ENCODE data around the gene LPIN2. TPM values are rescaled to one million over a fixed set of nuclear protein-coding genes. Genes with fewer than 3 reads are reported as not detected.
A peak's percentile ranks its signal among the peaks of the same experiment; 100 is the strongest.

Gene LPIN2
- total RNA-seq, 1 donor = 48.1 TPM

DNA sequence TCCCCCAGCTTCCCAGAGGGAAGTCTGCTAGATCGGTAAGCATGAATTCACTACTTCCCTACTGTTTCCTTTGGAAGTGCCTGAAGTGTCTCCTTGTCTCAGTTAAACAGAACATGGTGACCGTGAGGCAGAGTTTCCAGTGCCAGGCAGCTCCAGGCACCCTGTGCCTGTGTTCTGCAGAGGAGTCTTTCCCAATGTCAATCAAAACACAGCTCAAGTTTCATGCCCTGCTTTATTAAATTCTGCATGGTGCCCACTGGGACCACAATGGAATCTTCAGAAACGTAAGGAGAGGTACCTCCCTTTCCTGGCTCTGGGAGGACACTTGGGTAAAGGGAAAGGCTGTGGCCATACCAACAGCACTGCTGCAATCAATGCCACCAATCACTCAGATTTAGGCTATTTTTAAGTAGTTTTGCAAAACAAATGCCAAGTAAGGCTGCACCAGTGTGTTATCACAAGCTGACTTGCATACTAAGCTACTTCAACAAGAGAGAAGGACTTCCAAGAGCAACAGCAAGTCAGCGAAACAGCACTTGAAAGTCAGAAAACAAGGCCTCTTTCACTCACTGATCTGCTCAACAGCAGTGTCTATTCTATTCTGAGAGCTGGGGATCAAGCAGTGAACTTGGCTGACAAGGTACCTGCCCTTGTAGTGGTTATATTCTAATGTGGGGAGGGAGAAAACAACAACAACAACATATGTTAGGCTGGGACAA lies 14.9 kb downstream of the LPIN2 start:
- Histone ChIP-seq H4K20me1 (ENCODE audit: insufficient read depth, low read length) (peaks cover 30% of the 10 kb centered on the region), H3K79me2 (ENCODE audit: insufficient read depth, low read length) (peaks cover 95% of the 10 kb centered on the region), H2AFZ (ENCODE audit: low read length) (no peak overlapping the region), H3K9me3 (ENCODE audit: low read depth, low read length) (no peaks in the 10 kb centered on the region), H3K36me3 (ENCODE audit: insufficient read depth, low read length) (peaks cover 4% of the 10 kb centered on the region), H3K27ac (ENCODE audit: low read depth, low read length) (peak overlapping the region; percentile 62), H3K4me1 (ENCODE audit: insufficient read depth, low read length) (peaks cover 26% of the 10 kb centered on the region), H3K4me2 (ENCODE audit: insufficient read depth, low read length) (peak overlapping the region; percentile 4), H3K27me3 (ENCODE audit: insufficient read depth, low read length) (no peaks in the 10 kb centered on the region), H3K4me3 (ENCODE audit: insufficient read depth, low read length) (no peak overlapping the region)
- DNase-seq (ENCODE audit: insufficient read length, low spot score, missing footprints) = peak; percentile 78
- TF ChIP-seq, protein P1, sequence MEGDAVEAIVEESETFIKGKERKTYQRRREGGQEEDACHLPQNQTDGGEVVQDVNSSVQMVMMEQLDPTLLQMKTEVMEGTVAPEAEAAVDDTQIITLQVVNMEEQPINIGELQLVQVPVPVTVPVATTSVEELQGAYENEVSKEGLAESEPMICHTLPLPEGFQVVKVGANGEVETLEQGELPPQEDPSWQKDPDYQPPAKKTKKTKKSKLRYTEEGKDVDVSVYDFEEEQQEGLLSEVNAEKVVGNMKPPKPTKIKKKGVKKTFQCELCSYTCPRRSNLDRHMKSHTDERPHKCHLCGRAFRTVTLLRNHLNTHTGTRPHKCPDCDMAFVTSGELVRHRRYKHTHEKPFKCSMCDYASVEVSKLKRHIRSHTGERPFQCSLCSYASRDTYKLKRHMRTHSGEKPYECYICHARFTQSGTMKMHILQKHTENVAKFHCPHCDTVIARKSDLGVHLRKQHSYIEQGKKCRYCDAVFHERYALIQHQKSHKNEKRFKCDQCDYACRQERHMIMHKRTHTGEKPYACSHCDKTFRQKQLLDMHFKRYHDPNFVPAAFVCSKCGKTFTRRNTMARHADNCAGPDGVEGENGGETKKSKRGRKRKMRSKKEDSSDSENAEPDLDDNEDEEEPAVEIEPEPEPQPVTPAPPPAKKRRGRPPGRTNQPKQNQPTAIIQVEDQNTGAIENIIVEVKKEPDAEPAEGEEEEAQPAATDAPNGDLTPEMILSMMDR (IDR thresholded peaks at IDR 0.05; ENCODE audit: extremely low read depth, low read depth, low read length) = no peak

DNA sequence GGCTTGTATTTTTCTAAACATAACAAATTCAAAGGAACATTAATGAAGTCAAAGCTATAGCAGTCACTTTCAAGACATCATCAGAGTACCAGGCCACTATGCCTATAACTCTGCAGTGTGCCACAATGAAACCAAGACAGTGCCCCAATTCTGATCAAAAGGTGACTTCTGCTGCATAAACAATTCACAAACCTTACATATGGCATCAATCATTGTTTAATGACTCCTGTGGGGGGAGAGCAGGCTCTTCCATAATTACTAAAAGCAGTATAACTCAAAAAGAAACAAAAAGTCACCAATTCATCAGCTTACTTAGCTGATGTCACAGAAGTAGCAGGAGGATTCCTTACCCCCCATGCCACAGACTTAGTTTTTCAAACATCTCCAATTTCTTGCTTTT lies 15.5 kb downstream of the LPIN2 start:
- Histone ChIP-seq H3K4me3 (ENCODE audit: insufficient read depth, low read length) (no peak overlapping the region), H3K27me3 (ENCODE audit: insufficient read depth, low read length) (no peaks in the 10 kb centered on the region), H3K9me3 (ENCODE audit: low read depth, low read length) (no peaks in the 10 kb centered on the region), H4K20me1 (ENCODE audit: insufficient read depth, low read length) (peaks cover 30% of the 10 kb centered on the region), H2AFZ (ENCODE audit: low read length) (no peak overlapping the region), H3K36me3 (ENCODE audit: insufficient read depth, low read length) (peaks cover 2% of the 10 kb centered on the region), H3K79me2 (ENCODE audit: insufficient read depth, low read length) (peaks cover 93% of the 10 kb centered on the region), H3K4me2 (ENCODE audit: insufficient read depth, low read length) (peak overlapping the region; percentile 4), H3K27ac (ENCODE audit: low read depth, low read length) (peak overlapping the region; percentile 62), H3K4me1 (ENCODE audit: insufficient read depth, low read length) (peaks cover 26% of the 10 kb centered on the region)
- DNase-seq (ENCODE audit: insufficient read length, low spot score, missing footprints) = no peak
- TF ChIP-seq, protein P1 (IDR thresholded peaks at IDR 0.05; ENCODE audit: extremely low read depth, low read depth, low read length) = no peak

DNA sequence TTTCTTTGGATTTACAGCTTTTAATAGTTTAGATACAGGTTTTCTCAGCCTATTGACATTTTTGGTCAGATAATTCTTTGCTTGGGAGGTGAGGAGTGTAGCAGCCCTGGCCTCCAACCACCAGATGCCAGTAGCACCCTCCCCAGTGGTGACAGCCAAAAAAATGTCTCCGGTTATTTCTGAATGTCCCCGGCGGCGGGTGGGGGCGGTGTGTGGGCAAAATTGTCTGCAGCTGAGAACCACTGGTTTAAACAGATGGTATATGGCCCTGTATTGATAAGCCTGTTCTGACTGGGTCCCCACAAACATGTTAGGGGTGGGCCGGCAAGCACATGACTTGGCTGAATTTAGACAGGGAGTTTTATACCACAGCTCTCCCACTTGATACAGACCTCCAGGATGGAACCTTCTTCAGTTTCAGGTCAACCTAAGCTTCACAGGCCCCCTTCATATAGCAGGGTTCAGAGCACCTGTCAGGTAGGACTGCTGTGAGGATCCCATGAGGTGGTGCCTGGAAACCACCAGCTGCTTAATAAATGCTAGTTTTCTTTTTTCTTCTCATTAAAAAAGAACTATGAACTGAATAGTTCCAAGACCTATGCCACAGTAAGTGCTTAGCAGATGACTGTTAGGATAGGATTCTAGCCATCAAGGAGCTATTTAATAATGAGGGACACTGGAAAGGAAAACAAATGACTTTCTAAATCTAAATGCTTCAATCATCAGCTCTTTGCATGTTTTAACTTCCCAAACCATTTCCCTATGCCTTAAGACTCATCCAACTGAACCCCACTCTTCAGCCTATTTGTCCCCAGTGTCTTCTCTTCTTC lies 18.1 kb downstream of the LPIN2 start:
- H4K20me1 ChIP-seq (ENCODE audit: insufficient read depth, low read length) = peaks cover 30% of the 10 kb centered on the region
- H3K79me2 ChIP-seq (ENCODE audit: insufficient read depth, low read length) = peaks cover 92% of the 10 kb centered on the region
- no peaks in the 10 kb centered on the region for H3K27me3 ChIP-seq (ENCODE audit: insufficient read depth, low read length)
- H2AFZ ChIP-seq (ENCODE audit: low read length) = no peak overlapping the region
- no peak overlapping the region for H3K4me2 ChIP-seq (ENCODE audit: insufficient read depth, low read length)
- no peaks in the 10 kb centered on the region for H3K9me3 ChIP-seq (ENCODE audit: low read depth, low read length)
- TF ChIP-seq, protein P1 (IDR thresholded peaks at IDR 0.05; ENCODE audit: extremely low read depth, low read depth, low read length) = peak; percentile 22
- no peaks in the 10 kb centered on the region for H3K36me3 ChIP-seq (ENCODE audit: insufficient read depth, low read length)
- peaks cover 26% of the 10 kb centered on the region for H3K4me1 ChIP-seq (ENCODE audit: insufficient read depth, low read length)
- no peak overlapping the region for H3K4me3 ChIP-seq (ENCODE audit: insufficient read depth, low read length)
- H3K27ac ChIP-seq (ENCODE audit: low read depth, low read length) = peak overlapping the region; percentile 39
- DNase-seq (ENCODE audit: insufficient read length, low spot score, missing footprints) = no peak

DNA sequence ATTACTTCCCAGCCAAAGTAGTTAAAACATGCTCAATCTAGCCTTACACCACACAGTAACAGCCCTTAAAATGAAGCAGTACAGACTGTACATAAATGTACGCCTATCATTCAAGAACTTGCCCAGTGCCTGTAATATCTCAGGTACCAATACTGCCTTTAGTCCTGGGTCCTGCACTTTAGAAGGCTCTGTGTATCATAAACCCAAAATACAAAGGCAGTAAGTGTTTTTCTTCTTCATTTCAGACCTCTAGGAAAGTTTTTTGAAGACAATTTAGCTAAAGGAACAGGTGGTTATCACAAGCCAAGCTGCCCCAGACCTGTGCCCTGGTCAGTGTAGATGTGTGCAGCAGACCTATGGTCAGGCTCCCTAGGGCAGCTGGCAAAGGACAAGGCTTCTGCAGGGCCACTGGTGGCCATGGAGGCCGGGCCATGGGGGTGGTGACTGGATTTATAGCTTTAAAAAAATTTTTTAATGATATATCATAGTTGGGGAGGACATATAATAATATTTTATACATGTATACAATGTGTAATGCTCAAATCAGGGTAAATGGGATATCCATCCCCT lies 18.8 kb downstream of the LPIN2 start:
- H3K4me1 ChIP-seq (ENCODE audit: insufficient read depth, low read length) = peaks cover 30% of the 10 kb centered on the region
- DNase-seq (ENCODE audit: insufficient read length, low spot score, missing footprints) = no peak
- TF ChIP-seq, protein P1 (IDR thresholded peaks at IDR 0.05; ENCODE audit: extremely low read depth, low read depth, low read length) = no peak
- no peak overlapping the region for H3K4me3 ChIP-seq (ENCODE audit: insufficient read depth, low read length)
- no peak overlapping the region for H2AFZ ChIP-seq (ENCODE audit: low read length)
- no peak overlapping the region for H3K4me2 ChIP-seq (ENCODE audit: insufficient read depth, low read length)
- peaks cover 94% of the 10 kb centered on the region for H3K79me2 ChIP-seq (ENCODE audit: insufficient read depth, low read length)
- H3K27me3 ChIP-seq (ENCODE audit: insufficient read depth, low read length) = no peaks in the 10 kb centered on the region
- peak overlapping the region; percentile 12 for H3K27ac ChIP-seq (ENCODE audit: low read depth, low read length)
- H3K9me3 ChIP-seq (ENCODE audit: low read depth, low read length) = no peaks in the 10 kb centered on the region
- no peaks in the 10 kb centered on the region for H3K36me3 ChIP-seq (ENCODE audit: insufficient read depth, low read length)
- H4K20me1 ChIP-seq (ENCODE audit: insufficient read depth, low read length) = peaks cover 30% of the 10 kb centered on the region

All from osteoblast (primary cell).